HG02870 (cell line): ENCODE measurements around the gene DPYD.

Source experiments
- ATAC-seq: cut with Tn5 transposase; IDR thresholded peaks from one replicate; pipeline ENCODE4 v1.9.1; 2021; ENCODE audit warnings: mild to moderate bottlenecking, moderate library complexity; ENCODE audit not compliant: unreplicated experiment

The DPYD gene

GRCh38 chr1:97331165-97331564 lies 589.7 kb downstream of the DPYD start:
- no peak for ATAC-seq

GRCh38 chr1:97314685-97315084 lies 606.1 kb downstream of the DPYD start:
- no peak for ATAC-seq

GRCh38 chr1:97308131-97308530 lies 612.7 kb downstream of the DPYD start:
- ATAC-seq = no peak

GRCh38 chr1:97307568-97307967 lies 613.3 kb downstream of the DPYD start:
- ATAC-seq = no peak

- ATAC-seq = no peak
Measured at GRCh38 chr1:97307151-97307550, 613.7 kb downstream of the DPYD start.

- no peak for ATAC-seq
Measured at GRCh38 chr1:97306504-97306903, 614.3 kb downstream of the DPYD start.

GRCh38 chr1:97304366-97304765 lies 616.5 kb downstream of the DPYD start:
- no peak for ATAC-seq

- ATAC-seq = no peak
Measured at GRCh38 chr1:97298966-97299365, 621.9 kb downstream of the DPYD start.

GRCh38 chr1:97297611-97298010 lies 623.2 kb downstream of the DPYD start:
- ATAC-seq = no peak

GRCh38 chr1:97281962-97282361 lies 638.9 kb downstream of the DPYD start:
- ATAC-seq = no peak

- no peak for ATAC-seq
Measured at GRCh38 chr1:97277891-97278654, 642.8 kb downstream of the DPYD start.

GRCh38 chr1:97271916-97272788 lies 648.7 kb downstream of the DPYD start:
- no peak for ATAC-seq

GRCh38 chr1:97270508-97271307 lies 650.1 kb downstream of the DPYD start:
- no peak for ATAC-seq

GRCh38 chr1:97265630-97266029 lies 655.2 kb downstream of the DPYD start:
- ATAC-seq = no peak

- no peak for ATAC-seq
Measured at GRCh38 chr1:97262842-97263241, 658.0 kb downstream of the DPYD start.

- no peak for ATAC-seq
Measured at GRCh38 chr1:97258597-97258996, 662.2 kb downstream of the DPYD start.

GRCh38 chr1:97254731-97255463 lies 665.9 kb downstream of the DPYD start:
- ATAC-seq = no peak

- ATAC-seq = no peak
Measured at GRCh38 chr1:97252925-97253324, 667.9 kb downstream of the DPYD start.

GRCh38 chr1:97252076-97252475 lies 668.8 kb downstream of the DPYD start:
- ATAC-seq = no peak

GRCh38 chr1:97247196-97247595 lies 673.6 kb downstream of the DPYD start:
- no peak for ATAC-seq

- ATAC-seq = no peak
Measured at GRCh38 chr1:97245682-97246081, 675.2 kb downstream of the DPYD start.
